A549 (cell line): ENCODE results near the gene SEC14L5. TPM values are rescaled to one million over a fixed set of nuclear protein-coding genes. Genes with fewer than 3 reads are reported as not detected.

ENCODE experiments used
- ATAC-seq, 2 experiments: fragments of 200-7000 bp in 1 of 2; fragments of >200 bp in 1 of 2; cut with Nextera tagmentation in 1 of 2; cut with Tn5 transposase in 1 of 2; 3 replicates each; pipeline versions ENCODE4 v1.8.0 to v1.9.1; 2018 to 2020; ENCODE audit warnings: mild to moderate bottlenecking in 1 of 2, moderate library complexity in 1 of 2
- CTCF ChIA-PET: fragments of 300-600 bp; sonication (Branson Sonifier 250); formaldehyde crosslinking; extraction: SDS; loops from one replicate; lab custom pipeline; 2021; ENCODE audit warnings: antibody characterized with exemption, inconsistent platforms; lab: Yijun Ruan, JAX
- POLR2A ChIA-PET: fragments of 350-600 bp; formaldehyde crosslinking; extraction: SDS; loops from one replicate; lab custom pipeline; 2021; ENCODE audit warnings: antibody characterized with exemption, inconsistent platforms; lab: Yijun Ruan, JAX
- DNase-seq, 2 experiments: peaks; one replicate each; pipeline versions ENCODE4 v3.0.0 to v3.0.0-alpha.2; 2011 to 2016; ENCODE audit warnings: low read depth in 1 of 2, low spot score in 1 of 2
- FAIRE-seq: peaks from 2 replicates; lab custom pipeline; 2011; peaks lifted over from hg19 to GRCh38; lab: Jason Lieb, UNC
- H3K27ac ChIP-seq, 2 experiments: fragments of >200 bp; sonication (Bioruptor Twin); formaldehyde crosslinking; 3 replicates each; pipeline ENCODE4 v1.5.1; 2016 to 2017
- H3K4me1 ChIP-seq: fragments of >200 bp; sonication (Bioruptor Twin); formaldehyde crosslinking; 3 replicates; pipeline ENCODE4 v1.6.1; 2016
- H3K4me2 ChIP-seq: fragments of >200 bp; sonication (Bioruptor Twin); formaldehyde crosslinking; 3 replicates; pipeline ENCODE4 v1.6.1; 2016
- H3K4me3 ChIP-seq: fragments of >200 bp; sonication (Bioruptor Twin); formaldehyde crosslinking; 3 replicates; pipeline ENCODE4 v1.5.1; 2016
- H3K9me3 ChIP-seq: fragments of >200 bp; sonication (Bioruptor Twin); formaldehyde crosslinking; 3 replicates; pipeline ENCODE4 v1.6.1; 2016
- CBX8 ChIP-seq: fragments of 200-600 bp; sonication (generic); IDR thresholded peaks from 2 replicates; pipeline ENCODE4 v1.6.1; 2016
- CEBPB ChIP-seq, 2 experiments: fragments of >200 bp in 1 of 2; sonication (Bioruptor Twin) in 1 of 2; formaldehyde crosslinking in 1 of 2; IDR thresholded peaks; 2 replicates each; pipeline ENCODE4 v1.6.1; 2012 to 2016
- CTCF ChIP-seq: fragments of >200 bp; sonication (Bioruptor Twin); formaldehyde crosslinking; IDR thresholded peaks from 3 replicates; pipeline ENCODE4 v1.5.1; 2016
- E2F6 ChIP-seq: IDR thresholded peaks from 2 replicates; pipeline ENCODE4 v1.6.1; 2012; ENCODE audit warnings: low read depth, borderline replicate concordance
- FOSL2 ChIP-seq, 2 experiments: fragments of 450-650 bp in 1 of 2; fragments of >200 bp in 1 of 2; sonication (Bioruptor Twin) in 1 of 2; formaldehyde crosslinking; IDR thresholded peaks; 2 replicates each; pipeline versions ENCODE4 v1.5.0 to v1.6.1; 2016 to 2020; ENCODE audit warnings: mild to moderate bottlenecking in 1 of 2, moderate library complexity in 1 of 2
- FOXS1 ChIP-seq: fragments of 250-450 bp; sonication (Bioruptor Pico); IDR thresholded peaks from 2 replicates; pipeline ENCODE4 v1.5.0; 2020; ENCODE audit warnings: mild to moderate bottlenecking, moderate library complexity
- HDAC2 ChIP-seq: fragments of 200-600 bp; sonication (generic); IDR thresholded peaks from 2 replicates; pipeline ENCODE4 v1.6.1; 2016
- HEYL ChIP-seq: fragments of 250-450 bp; sonication (Bioruptor Pico); IDR thresholded peaks from 2 replicates; pipeline ENCODE4 v1.8.0; 2021; ENCODE audit warnings: mild to moderate bottlenecking, moderate library complexity
- HOXB5 ChIP-seq: fragments of 250-450 bp; sonication (Bioruptor Pico); IDR thresholded peaks from 2 replicates; pipeline ENCODE4 v1.5.0; 2020; ENCODE audit warnings: mild to moderate bottlenecking, moderate library complexity
- JUN ChIP-seq, 2 experiments: fragments of >200 bp; sonication (Bioruptor Twin); formaldehyde crosslinking; IDR thresholded peaks; 2 replicates in 1 of 2; 3 replicates in 1 of 2; pipeline ENCODE4 v1.6.1; 2016 to 2017
- JUNB ChIP-seq: fragments of >200 bp; sonication (Bioruptor Twin); formaldehyde crosslinking; IDR thresholded peaks from 2 replicates; pipeline ENCODE4 v1.6.1; 2016
- KDM1A ChIP-seq: fragments of 200-600 bp; sonication (generic); IDR thresholded peaks from 2 replicates; pipeline ENCODE4 v1.6.1; 2016; ENCODE audit warnings: low read depth, mild to moderate bottlenecking
- KDM5A ChIP-seq: fragments of 200-600 bp; sonication (generic); IDR thresholded peaks from 2 replicates; pipeline ENCODE4 v1.6.1; 2016; ENCODE audit warnings: antibody characterized with exemption, mild to moderate bottlenecking
- MAFK ChIP-seq: fragments of 450-650 bp; IDR thresholded peaks from 2 replicates; pipeline ENCODE4 v1.6.1; 2014; ENCODE audit not compliant: partially characterized antibody
- MAX ChIP-seq: IDR thresholded peaks from 2 replicates; pipeline ENCODE4 v1.6.1; 2012
- MYC ChIP-seq: IDR thresholded peaks from 2 replicates; pipeline ENCODE4 v1.6.1; 2012; ENCODE audit warnings: mild to moderate bottlenecking, inconsistent platforms, low read length, improper control_type of control experiment, borderline replicate concordance
- NFE2L2 ChIP-seq: fragments of 150-350 bp; conservative IDR thresholded peaks from 2 replicates; pipeline ENCODE4 v1.6.1; 2014; ENCODE audit warnings: low read length
- NPAS2 ChIP-seq: fragments of 250-450 bp; sonication (Bioruptor Pico); IDR thresholded peaks from 2 replicates; pipeline ENCODE4 v1.8.0; 2022; ENCODE audit warnings: mild to moderate bottlenecking, moderate library complexity, borderline replicate concordance
- NR3C1 ChIP-seq: fragments of >200 bp; sonication (Bioruptor Twin); formaldehyde crosslinking; IDR thresholded peaks from 3 replicates; pipeline ENCODE4 v1.6.1; 2017
- PBX3 ChIP-seq: IDR thresholded peaks from 2 replicates; pipeline ENCODE4 v1.6.1; 2012
- PHF8 ChIP-seq: fragments of 200-600 bp; sonication (generic); IDR thresholded peaks from 2 replicates; pipeline ENCODE4 v1.6.1; 2016; ENCODE audit warnings: low read depth, mild to moderate bottlenecking, antibody characterized with exemption, moderate library complexity, borderline replicate concordance
- POLR2A ChIP-seq: IDR thresholded peaks from 2 replicates; pipeline ENCODE4 v1.6.1; 2012; ENCODE audit warnings: mild to moderate bottlenecking, low read length
- RAD21 ChIP-seq, 2 experiments: fragments of >200 bp in 1 of 2; sonication (Bioruptor Twin) in 1 of 2; formaldehyde crosslinking in 1 of 2; IDR thresholded peaks in 1 of 2; conservative IDR thresholded peaks in 1 of 2; 2 replicates in 1 of 2; 3 replicates in 1 of 2; pipeline ENCODE4 v1.6.1; 2012 to 2018; ENCODE audit warnings: inconsistent platforms in 1 of 2
- REST ChIP-seq: fragments of 200-600 bp; sonication (generic); IDR thresholded peaks from 2 replicates; pipeline ENCODE4 v1.6.1; 2016; ENCODE audit warnings: antibody characterized with exemption, mild to moderate bottlenecking, moderate library complexity
- SMC3 ChIP-seq: fragments of >200 bp; sonication (Bioruptor Twin); formaldehyde crosslinking; IDR thresholded peaks from 3 replicates; pipeline ENCODE4 v1.6.1; 2018; ENCODE audit warnings: inconsistent platforms
- USF2 ChIP-seq: fragments of 450-650 bp; IDR thresholded peaks from 2 replicates; pipeline ENCODE4 v1.6.1; 2014; ENCODE audit warnings: antibody characterized with exemption
- WGBS: methylation state at CpG from one replicate; pipeline ENCODE4 v1.1.6; 2017; ENCODE audit errors: missing lambda C conversion rate; 5-methylcytosine and 5-hydroxymethylcytosine counted together
- polyA plus RNA-seq, 4 experiments: library from polyadenylated mRNA; depleted of rRNA in 3 of 4; stranded (reverse); fragments of >200 nt; fragmentation: RNase III in 1 of 4; extraction: RNeasy Plus Mini Kit Qiagen cat#74134 plus additional on column Dnase treatment in 1 of 4; gene quantifications; 2 replicates in 3 of 4; 3 replicates in 1 of 4; pipeline ENCODE4 v1.2.3, GENCODE V29; 2011 to 2017

SEC14L5 gene
- polyA plus RNA-seq, 2 of the 4 experiments (the other 2 are of a cell fraction), result 0.03 to 0.05 TPM

GRCh38 chr16:5033256-5034166 is 75.4 kb downstream of the SEC14L5 start, which contains the start of gene NAGPA (continued):
- TF ChIP-seq CEBPB (IDR thresholded peaks at IDR 0.05) (peak in 1 of 2 experiments; percentile 3; a peak in 1 of 4 replicates), NPAS2 (CRISPR knock-in tag) (no peak), FOXS1 (CRISPR knock-in tag) (no peak), MAX (peak; percentile 80), KDM1A (no peak), REST (peak; percentile 49), KDM5A (peak; percentile 100), HDAC2 (peak; percentile 98), PHF8 (peak; percentile 77), MYC (no peak), FOSL2 (IDR thresholded peaks at IDR 0.05) (no peak), FOSL2 (CRISPR knock-in tag; IDR thresholded peaks at IDR 0.05) (no peak), JUNB (no peak), PBX3 (peak; percentile 75; the same call in 1 of the 2 replicates), USF2 (peak; percentile 99), HEYL (CRISPR knock-in tag) (no peak), NR3C1 (no peak), POLR2A (peak; percentile 49), SMC3 (no peak), HOXB5 (0 out of 2 replicates have a peak, but pooled peaks have one; percentile 44)

GRCh38 chr16:5034167-5034523 is 76.0 kb downstream of the SEC14L5 start:
- no peak for ATAC-seq
- 15% methylated on average over 2 of the region's 2 CpGs for WGBS
- Histone ChIP-seq H3K9me3 (no peaks in the 10 kb centered on the region), H3K4me3 (peak overlapping the region; percentile 92), H3K4me2 (peak overlapping the region; percentile 85), H3K4me1 (peaks cover 11% of the 10 kb centered on the region), H3K27ac (peak overlapping the region; percentile 79 to 89)
- no peak for DNase-seq
- CTCF ChIA-PET, result interaction anchor here (0.5 to 2.5 kb wide), 3 partner anchors 9 to 1412 kb away, joined by 3 to 12 read pairs (median 3); no protein-coding TSS in a partner anchor
- no peak for FAIRE-seq
- POLR2A ChIA-PET, result interaction anchor here (0.5 to 1.3 kb wide), 3 partner anchors 8 to 18 kb away, joined by 3 to 5 read pairs (median 3); no protein-coding TSS in a partner anchor
- TF ChIP-seq E2F6, result no peak
- TF ChIP-seq FOXS1 (CRISPR knock-in tag), result no peak
- TF ChIP-seq RAD21 (conservative IDR thresholded peaks at IDR 0.05 in 1 of 2, IDR thresholded peaks at IDR 0.05 in 1 of 2), result no peak
- TF ChIP-seq NFE2L2, result no peak
- no peak for TF ChIP-seq HOXB5
- no peak for TF ChIP-seq REST
- no peak for TF ChIP-seq JUN (IDR thresholded peaks at IDR 0.05)
- TF ChIP-seq MYC, result no peak
- no peak for TF ChIP-seq MAFK
- TF ChIP-seq KDM5A, result no peak
- no peak for TF ChIP-seq CBX8
- TF ChIP-seq CTCF, result no peak
- no peak for TF ChIP-seq POLR2A
